SIG-M5 treated with dmso at 0.1 percent for 504 hours (cell line): ENCODE results near the gene B4GALNT1.

Experiments used
- DNase-seq: peaks from one replicate; lab custom pipeline; 2025; ENCODE audit not compliant: unreplicated experiment; lab: John Stamatoyannopoulos, UW

Gene B4GALNT1

GRCh38 chr12:57586832-57587429 lies 46.1 kb downstream of the B4GALNT1 start:
- DNase-seq, result no peak

- no peak for DNase-seq
These were observed 46.9 kb downstream of the B4GALNT1 start for GRCh38 chr12:57586128-57586527.

GRCh38 chr12:57585156-57585555 lies 47.8 kb downstream of the B4GALNT1 start:
- DNase-seq, result no peak

- DNase-seq, result peak; percentile 61
These were observed 48.3 kb downstream of the B4GALNT1 start for GRCh38 chr12:57584690-57585089.

- DNase-seq, result no peak
These were observed 49.0 kb downstream of the B4GALNT1 start for GRCh38 chr12:57584050-57584449.

- peak; percentile 86 for DNase-seq
These were observed 49.8 kb downstream of the B4GALNT1 start for GRCh38 chr12:57583008-57583831.

- no peak for DNase-seq
These were observed 50.6 kb downstream of the B4GALNT1 start for GRCh38 chr12:57582440-57582839.

GRCh38 chr12:57581802-57582201 lies 51.2 kb downstream of the B4GALNT1 start:
- DNase-seq, result no peak

GRCh38 chr12:57580466-57580795 lies 52.6 kb downstream of the B4GALNT1 start:
- DNase-seq, result no peak

GRCh38 chr12:57579677-57580465 lies 53.1 kb downstream of the B4GALNT1 start:
- DNase-seq, result no peak

GRCh38 chr12:57579011-57579410 lies 54.0 kb downstream of the B4GALNT1 start:
- DNase-seq, result no peak

GRCh38 chr12:57577981-57578758 lies 54.8 kb downstream of the B4GALNT1 start:
- no peak for DNase-seq

- no peak for DNase-seq
These were observed 56.3 kb downstream of the B4GALNT1 start for GRCh38 chr12:57576613-57577160.
